VCaP (cell line): ENCODE data around the gene C1RL.
"Not testable (repeated sequence)": the region's sequence is repeated elsewhere in the genome, so short reads cannot be mapped to it uniquely, and the experiment has no call there.

Experiments used
- H3K27ac ChIP-seq: fragments of 450-650 bp; 2 replicates; pipeline ENCODE4 v1.5.1; 2017
- TF ChIP-seq, protein P1 (sequence below): fragments of 450-650 bp; conservative IDR thresholded peaks from 2 replicates; pipeline ENCODE4 v1.5.1; 2017; ENCODE audit warnings: mild to moderate bottlenecking, moderate library complexity

The C1RL gene

DNA sequence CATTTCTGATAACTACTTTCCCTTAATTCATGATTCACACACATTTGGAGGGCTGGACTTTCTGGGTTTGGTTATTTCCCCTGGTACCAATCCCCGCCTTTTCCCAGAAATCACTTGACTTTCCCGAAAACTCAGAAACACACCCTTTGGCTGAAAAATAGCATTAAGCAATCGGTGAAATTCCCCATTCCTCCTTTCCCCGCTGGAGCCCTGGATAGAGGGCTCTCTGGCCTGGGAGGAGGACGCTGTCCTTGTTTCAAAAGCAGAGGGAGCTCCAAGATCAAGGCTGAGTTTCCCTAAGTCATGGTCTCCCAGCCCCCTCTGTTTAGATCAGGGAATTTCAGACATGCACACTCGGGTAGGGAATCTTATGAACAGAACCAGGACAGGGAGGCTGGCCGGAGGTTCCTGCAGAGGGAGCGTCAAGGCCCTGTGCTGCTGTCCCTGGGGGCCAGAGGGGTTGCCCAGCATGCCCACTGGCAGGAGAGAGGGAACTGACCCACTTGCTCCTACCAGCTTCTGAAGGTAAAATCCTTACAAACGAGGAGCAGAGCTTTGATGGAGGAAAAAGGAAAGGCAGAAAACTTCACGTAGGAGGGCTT, 48.6 kb downstream of the C1RL start, which contains the start of gene C1S:
TSS of gene C1S (plus strand) at position 366 of the 602 bp plus-strand sequence. CDS start 1,195 bp downstream, outside the sequence.
- TF ChIP-seq, protein P1, sequence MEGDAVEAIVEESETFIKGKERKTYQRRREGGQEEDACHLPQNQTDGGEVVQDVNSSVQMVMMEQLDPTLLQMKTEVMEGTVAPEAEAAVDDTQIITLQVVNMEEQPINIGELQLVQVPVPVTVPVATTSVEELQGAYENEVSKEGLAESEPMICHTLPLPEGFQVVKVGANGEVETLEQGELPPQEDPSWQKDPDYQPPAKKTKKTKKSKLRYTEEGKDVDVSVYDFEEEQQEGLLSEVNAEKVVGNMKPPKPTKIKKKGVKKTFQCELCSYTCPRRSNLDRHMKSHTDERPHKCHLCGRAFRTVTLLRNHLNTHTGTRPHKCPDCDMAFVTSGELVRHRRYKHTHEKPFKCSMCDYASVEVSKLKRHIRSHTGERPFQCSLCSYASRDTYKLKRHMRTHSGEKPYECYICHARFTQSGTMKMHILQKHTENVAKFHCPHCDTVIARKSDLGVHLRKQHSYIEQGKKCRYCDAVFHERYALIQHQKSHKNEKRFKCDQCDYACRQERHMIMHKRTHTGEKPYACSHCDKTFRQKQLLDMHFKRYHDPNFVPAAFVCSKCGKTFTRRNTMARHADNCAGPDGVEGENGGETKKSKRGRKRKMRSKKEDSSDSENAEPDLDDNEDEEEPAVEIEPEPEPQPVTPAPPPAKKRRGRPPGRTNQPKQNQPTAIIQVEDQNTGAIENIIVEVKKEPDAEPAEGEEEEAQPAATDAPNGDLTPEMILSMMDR: peak; percentile 24; the same call in 1 of the 2 replicates
- no peak within 1 kb of the TSS for H3K27ac ChIP-seq

DNA sequence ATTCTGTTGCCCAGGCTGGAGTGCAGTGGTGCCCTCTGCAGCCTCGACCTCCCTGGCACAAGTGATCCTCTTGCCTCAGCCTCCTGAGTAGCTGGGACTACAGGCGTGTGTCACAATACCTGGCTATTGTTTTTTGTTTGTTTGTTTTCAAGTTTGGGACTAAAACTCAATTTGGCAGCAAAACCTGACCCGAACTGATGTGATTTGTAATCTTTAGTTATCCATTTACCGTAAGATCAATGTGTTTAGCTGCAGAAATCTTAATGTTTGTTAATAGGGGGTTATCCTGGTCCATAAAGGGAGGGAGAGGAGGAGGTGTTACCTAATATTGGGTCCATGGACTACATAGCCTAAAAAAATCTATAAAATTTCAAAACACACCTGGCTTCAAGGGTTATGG, 49.2 kb downstream of the C1RL start:
- TF ChIP-seq, protein P1: no peak
- H3K27ac ChIP-seq: no peak overlapping the region

DNA sequence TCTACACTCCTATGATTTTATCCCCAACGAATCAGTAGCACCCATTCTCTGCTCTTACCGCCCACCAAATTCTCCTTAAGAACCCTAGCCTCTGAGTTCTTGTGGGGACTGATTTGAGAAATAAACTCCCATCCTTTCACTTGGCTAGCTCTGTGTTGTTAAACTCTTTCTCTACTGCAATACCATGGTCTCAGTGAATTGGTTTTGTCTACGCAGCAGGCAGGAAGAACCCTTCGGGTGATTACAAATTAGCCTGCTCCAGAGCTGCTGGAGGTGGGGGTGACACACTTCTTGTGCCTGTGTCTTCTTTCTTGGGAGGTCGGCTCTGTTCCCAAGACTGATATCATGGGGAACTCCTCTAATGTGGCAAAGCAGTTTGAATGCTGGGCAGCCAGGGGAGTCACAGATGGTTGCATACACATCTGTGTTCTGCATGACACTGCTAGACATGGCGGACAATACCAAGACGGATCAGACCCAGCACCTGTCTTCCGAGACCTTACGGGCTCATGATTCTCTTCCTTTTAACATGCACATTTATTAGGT, 50.1 kb downstream of the C1RL start:
- TF ChIP-seq, protein P1: no peak
- no peak overlapping the region for H3K27ac ChIP-seq

DNA sequence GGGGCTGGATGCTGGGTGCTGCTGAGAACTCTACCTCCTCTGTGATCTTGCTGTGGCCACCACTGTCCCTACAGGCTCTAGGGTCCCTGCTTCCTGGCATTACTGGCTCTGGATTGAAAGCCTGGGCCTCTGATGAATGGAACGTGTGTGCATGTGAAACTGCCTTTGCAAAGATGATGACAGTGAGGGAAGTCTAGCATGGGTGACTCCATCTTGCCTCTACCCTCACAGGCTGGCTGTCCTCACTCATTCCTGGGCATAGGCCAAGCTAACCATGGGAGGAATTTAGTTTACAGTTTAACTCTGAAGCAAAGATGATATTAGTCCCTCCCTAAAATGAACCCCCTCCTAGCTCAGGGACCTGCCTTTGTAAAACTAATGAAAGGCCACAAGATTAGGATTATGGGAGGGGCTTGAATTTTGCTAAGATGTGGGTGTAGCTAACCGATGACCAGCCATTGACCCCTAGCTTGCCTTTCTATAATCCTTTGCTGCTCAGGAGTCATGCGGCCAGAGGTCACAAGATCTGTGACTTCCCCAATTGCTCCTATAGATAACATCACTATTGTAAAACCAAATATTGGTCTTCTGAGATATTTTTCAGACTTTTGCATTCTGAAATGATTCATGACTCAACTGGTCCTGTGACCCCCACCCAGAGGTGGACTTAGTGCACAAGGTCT, 50.7 kb downstream of the C1RL start:
- TF ChIP-seq, protein P1: no peak
- H3K27ac ChIP-seq: no peak overlapping the region

DNA sequence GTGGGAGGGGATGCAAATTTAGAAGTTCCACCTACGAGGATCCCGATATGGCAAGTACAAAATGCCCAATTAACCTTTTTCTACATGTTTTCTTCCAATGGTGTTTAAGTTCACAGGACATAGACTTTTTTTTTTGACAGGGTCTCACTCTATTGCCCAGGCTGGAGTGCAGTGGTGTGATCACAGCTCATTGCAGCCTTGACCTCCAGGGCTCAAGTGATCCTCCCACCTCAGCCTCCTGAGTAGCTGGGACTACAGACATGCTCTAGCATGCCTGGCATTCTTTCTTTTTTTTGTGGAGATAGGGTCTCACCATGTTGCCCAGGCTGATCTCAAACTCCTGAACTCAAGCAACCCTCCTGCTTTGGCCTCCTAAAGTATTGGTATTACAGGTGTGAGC, 53.3 kb downstream of the C1RL start:
- H3K27ac ChIP-seq: not testable (repeated sequence)

DNA sequence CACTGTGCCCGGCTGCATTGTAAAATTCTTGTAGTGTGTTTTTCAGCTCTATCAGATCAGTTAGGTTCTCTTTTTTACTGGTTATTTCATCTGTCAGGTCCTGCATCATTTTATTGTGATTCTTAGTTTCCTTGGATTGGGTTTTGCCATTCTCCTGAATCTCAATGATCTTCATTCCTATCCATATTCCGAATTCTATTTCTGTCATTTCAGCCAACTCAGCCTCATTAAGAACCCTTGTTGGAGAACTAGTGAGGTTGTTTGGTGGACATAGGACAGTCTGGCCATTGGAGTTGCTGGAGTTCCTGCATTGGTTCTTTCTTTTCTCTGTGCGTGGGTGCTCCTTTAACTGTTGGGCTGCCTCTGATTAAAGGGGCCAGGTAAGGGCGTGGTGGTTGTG, 54.1 kb downstream of the C1RL start:
- TF ChIP-seq, protein P1: no peak
- H3K27ac ChIP-seq: no peak overlapping the region

DNA sequence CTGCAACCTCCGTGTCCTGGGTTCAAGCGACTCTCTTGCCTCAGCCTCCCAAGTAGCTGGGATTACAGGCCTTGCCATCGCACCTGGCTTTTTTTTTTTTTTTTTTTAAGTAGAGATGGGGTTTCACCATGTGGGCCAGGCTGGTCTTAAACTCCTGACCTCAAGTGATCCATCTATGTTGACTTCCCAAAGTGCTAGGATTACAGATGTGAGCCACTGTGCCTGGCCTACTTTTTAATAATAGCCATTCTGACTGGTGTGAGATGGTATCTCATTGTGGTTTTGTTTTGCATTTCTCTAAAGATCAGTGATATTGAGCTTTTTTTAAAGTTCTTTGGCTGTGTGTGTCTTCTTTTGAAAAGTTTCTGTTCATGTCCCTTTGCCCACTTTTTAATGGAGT, 59.0 kb downstream of the C1RL start:
- H3K27ac ChIP-seq: not testable (repeated sequence)

DNA sequence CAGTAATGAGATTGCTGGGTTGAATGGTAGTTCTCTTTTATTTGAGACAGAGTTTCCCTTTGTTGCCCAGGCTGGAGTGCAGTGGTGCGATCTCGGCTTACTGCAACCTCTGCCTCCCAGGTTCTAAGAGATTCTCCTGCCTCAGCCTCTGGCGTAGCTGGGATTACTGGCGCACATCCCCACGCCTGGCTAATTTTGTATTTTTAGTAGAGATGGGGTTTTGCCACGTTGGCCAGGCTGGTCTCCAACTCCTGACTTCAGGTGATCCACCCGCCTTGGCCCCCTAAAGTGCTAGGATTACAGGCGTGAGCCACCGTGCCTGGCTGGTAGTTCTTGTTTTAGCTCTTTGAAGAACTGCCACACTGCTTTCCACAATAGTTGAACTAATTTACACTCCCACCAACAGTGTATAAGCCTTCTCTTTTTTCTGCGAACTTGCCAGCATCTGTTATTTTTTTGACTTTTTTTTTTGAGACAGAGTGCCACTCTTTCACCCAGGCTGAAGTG, 59.5 kb downstream of the C1RL start:
- H3K27ac ChIP-seq: not testable (repeated sequence)

DNA sequence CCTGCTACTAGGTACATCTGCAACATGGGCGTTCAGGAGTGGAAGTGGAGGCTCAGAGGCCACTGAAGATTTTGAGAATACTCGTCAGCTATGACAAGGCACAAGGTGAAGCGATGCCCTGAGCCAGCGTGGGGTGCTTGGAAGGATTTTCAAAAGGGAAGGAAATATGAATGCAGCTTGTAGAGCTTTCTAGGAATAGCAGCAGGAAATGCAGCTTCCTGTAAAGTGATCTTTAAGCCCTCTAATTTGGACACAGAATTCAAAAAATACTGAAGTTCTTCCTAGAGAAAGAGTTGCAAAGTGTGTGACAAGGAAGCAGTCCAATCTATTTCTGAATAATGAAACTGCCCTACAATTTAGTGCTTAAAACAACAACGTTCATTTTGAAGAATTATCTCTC, 61.7 kb downstream of the C1RL start:
- no peak overlapping the region for H3K27ac ChIP-seq
- TF ChIP-seq, protein P1: no peak
